GM19238 (cell line): ENCODE measurements around the gene C3.
"Not testable (repeated sequence)": the region's sequence is repeated elsewhere in the genome, so short reads cannot be mapped to it uniquely, and the experiment has no call there.

Source experiments
- DNase-seq: peaks from one replicate; pipeline ENCODE4 v3.0.0; 2011; ENCODE audit warnings: low spot score; ENCODE audit not compliant: insufficient read length

The C3 gene

DNA sequence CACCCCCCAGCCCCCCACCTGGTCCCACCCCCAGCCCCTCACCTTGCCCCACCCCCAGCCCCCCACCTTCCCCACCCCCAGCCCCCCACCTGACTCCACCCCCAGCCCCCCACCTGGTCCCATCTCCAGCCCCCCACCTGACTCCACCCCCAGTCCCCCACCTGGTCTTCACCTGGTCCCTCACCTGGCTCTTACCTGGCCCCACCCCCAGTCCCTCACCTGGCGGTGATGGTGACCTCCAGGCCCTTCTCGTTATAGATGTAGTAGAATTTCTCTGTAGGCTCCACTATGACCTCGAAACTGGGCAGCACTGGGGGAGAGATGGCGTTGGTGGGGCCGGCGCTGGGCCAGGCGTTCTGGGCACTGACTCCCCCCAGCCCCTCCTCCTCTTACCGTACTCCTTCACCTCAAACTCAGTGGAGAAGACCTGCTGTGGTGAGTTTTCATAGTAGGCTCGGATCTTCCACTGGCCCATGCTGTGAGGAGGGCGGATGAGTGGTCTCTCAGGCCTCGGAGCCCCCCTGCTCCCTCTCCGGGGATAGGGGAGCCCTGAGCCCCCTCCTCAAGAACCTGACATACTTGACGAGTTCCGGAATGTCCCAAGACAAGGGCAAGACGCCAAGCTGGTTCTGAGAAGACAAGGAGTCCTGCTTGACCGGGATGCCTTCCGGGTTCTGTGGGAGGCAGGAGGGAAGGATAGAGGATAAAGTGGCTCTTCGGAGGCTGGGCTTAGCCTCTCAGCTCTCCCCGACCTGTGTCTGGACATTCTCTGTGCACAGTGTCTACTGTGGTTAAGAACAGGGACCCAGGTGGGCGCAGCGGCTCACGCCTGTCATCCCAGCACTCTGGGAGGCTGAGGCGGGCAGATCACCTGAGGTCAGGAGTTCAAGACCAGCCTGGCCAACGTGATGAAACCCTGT, 6.4 kb downstream of the C3 start:
- no peak for DNase-seq

DNA sequence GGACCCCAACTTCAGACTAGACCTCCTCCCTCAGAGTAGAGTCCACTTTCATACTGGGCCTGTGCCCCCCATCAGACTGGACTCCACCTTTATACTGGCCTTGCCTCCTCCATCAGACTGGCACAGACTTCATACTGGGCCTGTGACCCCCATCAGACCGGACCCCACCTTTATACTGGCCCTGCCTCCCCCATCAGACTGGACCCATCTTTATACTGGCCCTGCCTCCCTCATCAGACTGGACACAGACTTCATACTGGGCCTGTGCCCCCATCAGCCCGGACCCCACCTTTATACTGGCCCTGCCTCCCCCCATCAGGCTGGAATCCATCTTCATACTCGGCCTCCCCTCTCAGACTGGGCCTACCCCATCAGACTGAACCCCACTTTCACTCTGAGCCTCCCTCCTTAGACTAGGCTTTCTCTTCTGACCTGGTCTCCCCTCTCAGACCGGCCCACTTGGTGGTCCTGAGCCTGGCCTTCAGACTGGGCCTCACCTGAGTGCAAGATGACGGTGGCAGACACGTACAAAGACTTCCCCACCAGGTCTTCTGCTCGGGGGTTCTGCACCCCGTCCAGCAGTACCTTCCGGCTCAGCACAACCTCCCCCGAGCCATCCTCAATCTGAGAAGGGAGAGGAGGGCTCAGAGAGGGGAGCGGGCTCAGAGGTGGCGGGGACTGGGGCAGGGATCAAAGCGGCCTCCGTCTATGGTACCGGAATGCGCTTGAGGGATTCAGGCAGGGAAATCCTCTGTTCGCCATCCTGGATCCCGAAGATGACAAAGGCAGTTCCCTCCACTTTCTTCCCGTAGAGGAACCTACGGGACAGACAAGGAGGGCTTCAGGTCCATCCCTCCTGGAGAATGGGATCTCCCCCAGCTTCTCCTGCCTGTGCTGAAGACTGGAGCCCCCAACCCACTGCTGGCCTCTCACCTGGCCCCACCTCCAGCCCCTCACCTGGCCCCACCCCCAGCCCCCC, 7.5 kb downstream of the C3 start:
- no peak for DNase-seq

- no peak for DNase-seq
Observed at GRCh38 chr19:6712231-6712630, 8.2 kb downstream of the C3 start.

DNA sequence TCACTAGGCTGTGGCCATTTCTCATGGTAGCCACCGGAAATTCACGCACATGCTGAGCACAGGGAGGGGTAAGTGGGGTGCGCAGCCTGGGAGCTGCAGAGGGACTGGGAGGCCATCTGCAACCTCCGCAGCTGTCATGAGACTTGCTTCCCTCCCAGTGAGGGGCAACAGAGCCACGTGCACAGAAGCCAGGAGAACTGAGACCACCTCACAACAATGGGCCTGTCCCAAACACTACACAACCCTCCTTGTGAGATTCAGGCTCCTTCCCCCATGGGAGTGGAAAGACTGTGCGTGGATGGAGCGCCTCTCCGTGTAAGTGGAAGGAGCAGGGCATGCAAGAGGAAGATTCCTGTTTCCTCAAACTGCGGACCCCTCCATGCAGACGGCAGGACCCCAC, 8.8 kb downstream of the C3 start:
- no peak for DNase-seq

- no peak for DNase-seq
Observed at GRCh38 chr19:6711078-6711361, 9.4 kb downstream of the C3 start.

DNA sequence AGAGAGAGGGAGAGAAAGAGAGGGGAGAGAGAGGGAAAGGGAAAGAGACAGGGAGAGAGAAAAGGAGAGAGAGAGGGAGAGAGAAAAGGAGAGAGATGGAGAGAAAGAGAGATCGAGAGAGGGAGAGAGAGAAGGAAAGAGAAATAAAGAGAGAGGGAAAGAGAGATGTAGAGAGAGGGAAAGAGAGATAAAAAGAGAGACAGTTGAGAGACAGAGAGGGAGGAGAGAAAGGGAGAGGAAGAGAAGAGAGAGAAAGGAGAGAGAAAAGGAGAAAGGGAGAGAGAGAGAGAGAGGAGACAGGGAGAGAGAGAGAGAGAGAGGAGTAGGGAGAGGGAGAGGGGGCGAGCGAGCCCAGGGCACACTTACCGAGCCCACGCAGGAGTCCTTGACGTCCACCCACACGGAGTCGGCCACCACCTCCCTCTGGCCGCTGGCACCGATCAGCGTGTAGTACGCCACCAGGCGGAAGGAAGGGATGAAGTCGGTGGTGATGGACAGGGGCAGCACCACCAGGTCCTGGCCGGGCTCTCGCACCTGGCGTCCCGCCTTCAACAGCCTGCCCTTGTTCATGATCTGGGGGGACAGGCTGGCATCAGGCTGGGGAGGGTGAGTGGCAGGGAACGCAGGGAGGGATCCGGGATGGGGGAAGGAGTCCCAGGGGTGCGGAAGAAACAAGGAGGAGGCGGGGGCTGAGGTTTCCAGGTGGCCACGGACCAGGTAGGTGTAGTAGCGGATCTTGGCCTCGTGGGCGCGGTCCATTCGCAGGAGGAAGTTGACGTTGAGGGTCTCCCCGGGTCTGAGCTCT, 10.0 kb downstream of the C3 start:
- no peak for DNase-seq

GRCh38 chr19:6709549-6709948, 10.9 kb downstream of the C3 start:
- DNase-seq = no peak

DNA sequence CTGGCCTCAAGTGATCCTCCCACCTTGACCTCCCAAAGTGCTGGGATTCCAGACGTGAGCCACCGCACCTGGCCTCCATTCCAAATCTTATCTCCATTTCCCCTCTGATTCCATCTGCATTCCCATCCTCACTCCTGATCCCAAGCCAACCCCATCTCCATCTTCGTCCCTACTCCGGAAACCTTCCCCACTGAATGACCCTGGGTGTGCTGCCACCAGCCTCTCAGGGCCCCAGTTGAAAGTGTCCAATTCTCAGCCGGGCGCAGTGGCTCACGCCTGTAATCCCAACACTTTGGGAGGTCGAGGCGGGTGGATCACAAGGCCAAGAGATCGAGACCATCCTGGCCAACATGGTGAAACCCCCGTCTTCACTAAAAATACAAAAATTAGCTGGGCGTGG, 11.5 kb downstream of the C3 start:
- DNase-seq = not testable (repeated sequence)

GRCh38 chr19:6708346-6708745, 12.1 kb downstream of the C3 start:
- no peak for DNase-seq

GRCh38 chr19:6707658-6708018, 12.8 kb downstream of the C3 start:
- DNase-seq = no peak

DNA sequence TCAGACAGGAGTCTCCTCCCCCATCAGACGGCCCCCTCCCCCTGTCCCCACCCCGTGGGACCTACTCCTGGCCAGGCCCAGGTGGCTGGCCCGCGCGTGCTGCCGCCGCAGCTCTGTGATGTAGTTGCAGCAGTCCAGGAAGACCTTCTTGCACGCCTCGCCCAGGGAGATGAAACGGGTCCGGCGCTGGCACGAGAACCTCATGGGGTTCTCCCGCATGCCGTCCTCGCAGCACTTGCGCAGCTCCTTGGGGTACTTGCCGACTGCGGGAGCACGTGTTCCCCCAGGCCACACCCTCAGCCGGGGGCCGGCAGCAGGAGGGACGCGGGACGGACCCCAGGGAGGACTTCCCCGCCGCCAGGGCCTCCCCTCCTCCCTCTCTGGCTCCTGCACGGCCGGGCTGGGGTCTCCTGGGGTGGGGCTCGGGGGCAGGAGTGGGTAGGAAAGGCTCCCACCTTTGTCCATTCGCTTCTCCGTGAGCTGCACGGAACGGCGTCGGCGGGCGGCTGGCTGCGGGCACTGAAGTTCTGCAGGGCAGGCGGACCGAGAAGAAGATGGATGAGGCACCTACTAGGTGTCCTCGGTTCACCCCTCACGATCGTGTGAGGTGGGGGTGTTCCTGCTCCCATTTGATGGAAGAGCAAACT, 13.3 kb downstream of the C3 start:
- DNase-seq = no peak

DNA sequence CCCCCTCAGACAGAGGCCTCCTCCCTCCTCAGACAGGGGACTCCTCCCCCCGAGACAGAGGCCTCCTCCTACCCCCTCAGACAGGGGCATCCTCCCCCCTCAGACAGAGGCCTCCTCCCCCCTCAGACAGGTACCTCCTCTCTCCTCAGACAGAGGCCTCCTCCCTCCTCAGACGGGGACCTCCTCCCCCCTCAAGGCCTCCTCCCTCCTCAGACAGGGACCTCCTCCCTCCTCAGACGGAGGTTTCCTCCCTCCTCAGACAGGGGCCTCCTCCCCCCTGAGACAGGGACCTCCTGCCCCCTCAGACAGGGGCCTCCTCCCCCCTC, 13.9 kb downstream of the C3 start:
- no peak for DNase-seq

GRCh38 chr19:6705931-6706632, 14.4 kb downstream of the C3 start:
- no peak for DNase-seq

DNA sequence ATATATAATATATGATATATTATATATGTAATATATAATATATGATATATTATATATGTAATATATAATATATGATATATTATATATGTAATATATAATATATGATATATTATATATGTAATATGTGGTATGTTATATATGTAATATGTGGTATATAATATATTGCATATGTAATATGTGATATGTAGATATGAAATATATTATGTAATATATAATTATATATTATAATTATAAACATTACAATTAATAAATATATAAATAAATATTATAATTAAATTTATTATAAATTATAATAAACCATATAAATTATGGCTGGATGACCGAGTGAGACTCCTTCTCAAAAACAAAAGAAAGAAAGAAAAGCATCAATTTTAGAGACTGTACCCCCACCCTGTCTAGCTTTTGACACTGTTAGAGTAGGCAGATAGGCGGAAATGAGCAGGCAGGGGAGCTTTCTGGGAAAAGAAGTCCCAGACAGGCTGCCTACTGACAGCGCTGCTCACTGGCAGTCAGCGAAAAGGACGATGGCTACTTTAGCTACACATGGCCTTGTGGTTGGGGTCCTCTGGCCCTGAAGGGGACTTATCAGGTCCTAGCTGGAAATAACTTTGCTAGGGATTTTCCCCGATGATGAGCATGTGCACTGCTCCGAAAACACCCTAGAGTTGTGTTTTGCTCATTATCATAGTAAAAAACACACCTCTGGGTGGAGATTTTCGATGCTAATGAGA, 19.7 kb downstream of the C3 start:
- DNase-seq = no peak

GRCh38 chr19:6699935-6700334, 20.5 kb downstream of the C3 start:
- DNase-seq = no peak

DNA sequence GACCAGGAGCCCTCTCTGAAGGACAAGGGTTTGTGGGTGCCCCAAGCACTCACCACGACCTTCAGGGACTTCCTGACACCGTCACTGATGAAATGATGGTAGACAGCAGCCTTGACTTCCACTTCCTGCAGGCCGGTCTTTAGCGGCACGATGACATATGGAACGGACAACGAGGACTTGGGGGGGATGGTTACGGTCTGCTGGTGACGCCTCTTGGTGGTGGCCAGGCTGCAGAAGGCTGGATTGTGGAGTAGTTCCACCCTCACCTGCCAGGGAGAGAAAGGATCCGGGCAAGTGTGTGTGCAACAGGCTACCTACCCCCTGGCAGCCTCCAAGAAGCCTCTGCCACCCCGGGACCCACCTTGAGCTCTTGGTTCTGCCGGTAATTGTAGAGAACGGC, 23.2 kb downstream of the C3 start:
- no peak for DNase-seq

DNA sequence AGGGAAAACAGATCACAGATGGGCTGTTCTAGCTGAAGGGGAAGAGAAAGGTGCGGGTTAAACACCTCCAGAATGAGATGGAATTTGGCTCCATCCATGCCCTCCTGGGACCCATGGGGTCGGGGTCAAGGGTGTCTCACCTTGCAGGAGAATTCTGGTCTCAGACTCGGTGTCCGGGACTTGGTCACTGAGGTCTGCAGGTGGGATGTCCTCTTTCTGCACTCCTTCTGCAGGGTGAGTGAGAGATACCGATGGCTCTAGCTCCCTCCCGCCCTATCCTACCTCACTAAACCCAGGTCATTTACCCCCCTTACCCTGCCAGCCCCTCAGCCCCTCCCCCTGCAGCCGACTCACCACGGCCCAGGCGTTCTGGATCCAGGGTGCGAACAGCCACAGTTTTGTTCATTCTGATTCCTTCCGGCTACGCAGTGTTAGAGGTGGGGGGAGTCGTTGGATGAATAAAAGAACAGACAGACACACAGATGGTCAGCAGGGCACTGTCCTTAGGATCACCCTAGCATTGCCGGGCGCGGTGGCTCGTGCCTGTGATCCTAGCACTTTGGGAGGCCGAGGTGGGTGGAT, 24.1 kb downstream of the C3 start:
- DNase-seq = no peak

DNA sequence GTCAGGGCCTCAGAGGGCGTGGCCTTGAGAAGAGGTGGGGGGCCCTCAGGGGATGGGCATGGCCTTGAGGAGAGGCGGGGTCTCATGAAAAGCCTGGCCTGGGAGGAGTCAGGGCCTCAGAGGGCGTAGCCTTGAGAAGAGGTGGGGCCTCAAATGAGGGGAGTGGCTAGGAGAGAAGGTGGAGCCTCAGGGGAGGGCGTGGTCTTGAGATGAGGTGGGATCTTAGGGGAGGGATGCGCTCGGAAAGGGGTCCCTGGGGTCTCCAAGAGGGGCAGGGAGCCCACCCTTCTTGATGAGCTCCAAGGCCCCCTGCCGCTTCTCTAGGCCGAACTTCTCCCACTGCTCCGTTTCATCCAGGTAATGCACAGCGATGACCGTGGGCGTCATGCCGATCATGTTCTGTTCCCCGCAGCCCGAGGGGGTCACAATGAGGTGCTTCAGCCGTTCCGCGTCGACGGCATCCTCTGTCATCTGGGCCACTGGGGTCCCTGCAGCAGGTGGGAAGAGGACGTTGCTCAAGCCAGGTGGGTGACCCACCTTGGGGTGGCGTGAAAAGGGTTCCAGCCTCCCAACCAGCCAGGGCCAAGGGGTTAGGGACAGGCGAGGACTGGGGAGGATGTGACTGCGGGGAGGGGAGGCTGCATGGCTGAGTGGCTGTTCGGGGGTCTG, 26.2 kb downstream of the C3 start:
- no peak for DNase-seq

DNA sequence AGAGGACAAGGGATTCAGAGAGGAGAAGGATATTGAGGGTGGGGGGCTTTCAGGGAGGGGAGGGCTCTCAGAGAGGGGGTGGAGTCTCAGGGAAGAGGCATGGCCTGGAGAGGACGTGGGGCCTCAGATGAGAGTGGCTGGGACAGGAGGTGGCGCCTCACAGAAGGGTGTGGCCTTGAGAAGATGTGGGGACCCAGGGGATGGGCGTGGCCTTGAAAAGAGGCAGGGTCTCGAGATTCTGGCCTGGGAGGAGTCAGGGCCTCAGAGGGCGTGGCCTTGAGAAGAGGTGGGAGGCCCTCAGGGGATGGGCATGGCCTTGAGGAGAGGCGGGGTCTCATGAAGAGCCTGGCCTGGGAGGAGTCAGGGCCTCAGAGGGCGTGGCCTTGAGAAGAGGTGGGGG, 26.8 kb downstream of the C3 start:
- no peak for DNase-seq
